GM12878 (cell line): ENCODE measurements around the gene CHMP6. TPM values are rescaled to one million over a fixed set of nuclear protein-coding genes. Genes with fewer than 3 reads are reported as not detected.

Source experiments
- ATAC-seq: fragments of 200-7000 bp; cut with Tn5 transposase; 3 replicates; pipeline ENCODE4 v1.9.1; 2020; ENCODE audit warnings: mild to moderate bottlenecking, moderate library complexity
- BruUV-seq: library from RNA; stranded (reverse); fragments of 400-500 nt; replicated peaks from 2 replicates; lab custom pipeline; 2021; lab: Mats Ljungman, UMichigan
- CTCF ChIA-PET: fragments of 300-600 bp; sonication (Branson Sonifier 250); formaldehyde crosslinking; extraction: SDS; loops from one replicate; lab custom pipeline; 2021; ENCODE audit warnings: inconsistent platforms; lab: Yijun Ruan, JAX
- POLR2A ChIA-PET: fragments of 350-600 bp; formaldehyde crosslinking; extraction: SDS; loops from one replicate; lab custom pipeline; 2021; ENCODE audit warnings: inconsistent platforms; lab: Charles Lee
- RAD21 ChIA-PET: fragments of 300-600 bp; sonication (Branson Sonifier 250); formaldehyde crosslinking; loops from one replicate; lab custom pipeline; 2023; ENCODE audit warnings: antibody characterized with exemption; ENCODE audit not compliant: unreplicated experiment; lab: Charles Lee
- SMC1A ChIA-PET: fragments of 300-600 bp; sonication (Branson Sonifier 250); formaldehyde crosslinking; loops from one replicate; lab custom pipeline; 2023; ENCODE audit not compliant: unreplicated experiment, uncharacterized antibody; lab: Charles Lee
- DNase-seq: peaks from one replicate; pipeline ENCODE4 v3.0.0-alpha.2; 2011; ENCODE audit warnings: low read depth, low spot score
- FAIRE-seq: peaks from 3 replicates; lab custom pipeline; 2011; peaks lifted over from hg19 to GRCh38; lab: Jason Lieb, UNC
- H2AFZ ChIP-seq: 2 replicates; pipeline ENCODE4 v1.6.0; 2011; ENCODE audit warnings: low read depth, low read length, control low read depth; ENCODE audit not compliant: control insufficient read depth
- H3K27ac ChIP-seq: 2 replicates; pipeline ENCODE4 v1.5.1; 2011; ENCODE audit warnings: control low read depth; ENCODE audit not compliant: control insufficient read depth, insufficient read depth
- H3K27me3 ChIP-seq, 2 experiments: replicated peaks in 1 of 2; 2 replicates each; pipeline versions ENCODE4 v1.6.0 to v1.6.1; 2011; ENCODE audit warnings: low read length in 1 of 2; ENCODE audit not compliant: control insufficient read depth in 2 of 2, insufficient read depth in 2 of 2
- H3K36me3 ChIP-seq, 2 experiments: 2 replicates each; pipeline ENCODE4 v1.5.1; 2011; ENCODE audit warnings: low read length in 1 of 2; ENCODE audit not compliant: control insufficient read depth in 2 of 2, insufficient read depth in 2 of 2
- H3K4me1 ChIP-seq: 2 replicates; pipeline ENCODE4 v1.6.1; 2011; ENCODE audit warnings: mild to moderate bottlenecking, low read length, moderate library complexity, mixed read lengths; ENCODE audit not compliant: control insufficient read depth, insufficient read depth
- H3K4me2 ChIP-seq: 2 replicates; pipeline ENCODE4 v1.6.0; 2011; ENCODE audit warnings: control low read depth; ENCODE audit not compliant: control insufficient read depth, insufficient read depth
- H3K4me3 ChIP-seq: fragments of 200-600 bp; sonication (generic); 2 replicates; pipeline ENCODE4 v1.5.1; 2016
- H3K79me2 ChIP-seq: 2 replicates; pipeline ENCODE4 v1.6.0; 2011; ENCODE audit warnings: low read length; ENCODE audit not compliant: control insufficient read depth, insufficient read depth
- H3K9ac ChIP-seq: 2 replicates; pipeline ENCODE4 v1.8.0; 2011; ENCODE audit warnings: low read length, control low read depth, mixed read lengths; ENCODE audit not compliant: control insufficient read depth, insufficient read depth
- H3K9me3 ChIP-seq: replicated peaks from 3 replicates; pipeline ENCODE4 v1.5.1; 2011; ENCODE audit warnings: mild to moderate bottlenecking, low read length; ENCODE audit not compliant: control insufficient read depth, insufficient read depth
- H4K20me1 ChIP-seq: 2 replicates; pipeline ENCODE4 v1.6.0; 2011; ENCODE audit not compliant: control insufficient read depth, insufficient read depth
- CREB1 ChIP-seq: IDR thresholded peaks from 2 replicates; pipeline ENCODE4 v1.6.1; 2012; ENCODE audit warnings: low read depth, mild to moderate bottlenecking, inconsistent platforms
- KDM1A ChIP-seq: fragments of 200-600 bp; sonication (generic); IDR thresholded peaks from 2 replicates; pipeline ENCODE4 v1.6.1; 2016; ENCODE audit warnings: borderline replicate concordance
- LARP7 ChIP-seq: fragments of 450-650 bp; IDR thresholded peaks from 2 replicates; pipeline ENCODE4 v1.6.1; 2017; ENCODE audit warnings: mild to moderate bottlenecking
- NBN ChIP-seq: fragments of 450-650 bp; IDR thresholded peaks from 2 replicates; pipeline ENCODE4 v1.6.1; 2016
- NR2C2 ChIP-seq: IDR thresholded peaks from 2 replicates; pipeline ENCODE4 v1.6.1; 2011; ENCODE audit warnings: borderline replicate concordance, low read depth; ENCODE audit not compliant: control insufficient read depth, insufficient read length
- RUNX3 ChIP-seq: IDR thresholded peaks from 2 replicates; pipeline ENCODE4 v1.6.1; 2012; ENCODE audit warnings: low read length, inconsistent platforms
- TCF12 ChIP-seq: IDR thresholded peaks from 2 replicates; pipeline ENCODE4 v1.6.1; 2011; ENCODE audit warnings: low read depth, mild to moderate bottlenecking, low read length
- WGBS: methylation state at CpG from one replicate; pipeline ENCODE4 v1.1.6; 2016; ENCODE audit warnings: low lambda C conversion rate; ENCODE audit not compliant: insufficient replicate concordance, insufficient coverage; ENCODE audit errors: missing lambda C conversion rate; 5-methylcytosine and 5-hydroxymethylcytosine counted together
- in situ Hi-C: fragments of 300-500 bp; cut with MboI; formaldehyde crosslinking; loops from 9 replicates; pipeline ENCODE4 v1.14.3; 2018; ENCODE audit warnings: mixed read lengths
- intact Hi-C: fragments of 100-400 bp; cut with micrococcal nuclease; formaldehyde crosslinking; loops from one replicate; pipeline ENCODE4 v1.14.2; 2022; ENCODE audit not compliant: unreplicated experiment
- polyA plus RNA-seq, 11 experiments: library from polyadenylated mRNA; depleted of rRNA in 4 of 11; unstranded in 6 of 11; stranded (reverse) in 5 of 11; fragments of >200 nt; fragmentation: Nextera tagmentation in 4 of 11; fragmentation: Illumina TruSeq in 1 of 11; extraction: Ambion mirVana in 4 of 11; extraction: Trizol in 1 of 11; gene quantifications; 1 replicate in 1 of 11; 2 replicates in 10 of 11; pipeline versions ENCODE4 v1.2.1 to v1.2.3, GENCODE V29; 2011 to 2016; ENCODE audit warnings: inconsistent platforms in 2 of 11, missing spikeins in 2 of 11, low read depth in 1 of 11
- total RNA-seq, 4 experiments: library from RNA; depleted of rRNA in 3 of 4; stranded (reverse); fragments of >200 nt in 3 of 4; fragmentation: Illumina TruSeq in 1 of 4; extraction: Trizol in 1 of 4; gene quantifications; 2 replicates each; pipeline versions ENCODE4 v1.2.1 to v1.2.3, GENCODE V29; 2013 to 2021

The CHMP6 gene
- total and polyA plus RNA-seq, 10 of the 15 experiments (the other 5 are each of a cell fraction or from before 2014, with no cell fraction given), result 0.21 to 37.9 (median 14.7) TPM

- 40% methylated on average over 17 of the region's 17 CpGs for WGBS
- intact Hi-C loops, result loop anchor here (5.0 kb wide), 1 partner anchor 405 kb away; no protein-coding TSS in a partner anchor
- Histone ChIP-seq H3K4me1 (no peaks in the 10 kb centered on the region), H3K27ac (no peak overlapping the region), H2AFZ (no peak overlapping the region), H3K36me3 (no peaks in the 10 kb centered on the region), H3K27me3 (peaks cover 0 to 3% of the 10 kb centered on the region in 2 experiments; a peak in 2 of 4 replicates), H3K9ac (no peak overlapping the region), H4K20me1 (no peaks in the 10 kb centered on the region), H3K79me2 (no peaks in the 10 kb centered on the region), H3K9me3 (no peaks in the 10 kb centered on the region), H3K4me2 (no peak overlapping the region)
- ChIA-PET POLR2A (no interaction called here), CTCF (interaction anchor here (2.0 to 2.1 kb wide), 2 partner anchors 11 to 555 kb away, joined by 6 read pairs; no protein-coding TSS in a partner anchor), RAD21 (no interaction called here), SMC1A (no interaction called here)
- ATAC-seq (no peak), FAIRE-seq (no peak), DNase-seq (no peak)
- TF ChIP-seq TCF12 (no peak), KDM1A (no peak), NR2C2 (no peak), NBN (no peak), CREB1 (0 out of 2 replicates have a peak, but pooled peaks have one; percentile 15), RUNX3 (no peak)
- TF ChIP-seq, all 136 proteins: peak for 1
- no peak overlapping the region for H3K4me3 ChIP-seq
- no TSS peak for BruUV-seq
- in situ Hi-C loops, result loop anchor here (5.0 kb wide), 1 partner anchor 555 kb away; no protein-coding TSS in a partner anchor
Observed at GRCh38 chr17:80982426-80982974, 9.1 kb upstream of the CHMP6 start.

GRCh38 chr17:80983545-80983944, 8.1 kb upstream of the CHMP6 start:
- no peaks in the 10 kb centered on the region for H3K79me2 ChIP-seq
- WGBS, result 71% methylated on average over 13 of the region's 17 CpGs
- ChIA-PET POLR2A (no interaction called here), RAD21 (interaction anchor here (1.7 kb wide), 1 partner anchor 556 kb away, joined by 3 read pairs; no protein-coding TSS in a partner anchor), SMC1A (no interaction called here), CTCF (no interaction called here)
- no peaks in the 10 kb centered on the region for H3K4me1 ChIP-seq
- no peak overlapping the region for H3K9ac ChIP-seq
- no peaks in the 10 kb centered on the region for H4K20me1 ChIP-seq
- H3K4me2 ChIP-seq, result no peak overlapping the region
- FAIRE-seq, result no peak
- H3K36me3 ChIP-seq, result no peaks in the 10 kb centered on the region
- intact Hi-C loops, result loop anchor here (5.0 kb wide), 1 partner anchor 406 kb away; no protein-coding TSS in a partner anchor
- no peak overlapping the region for H3K4me3 ChIP-seq
- H3K9me3 ChIP-seq, result no peaks in the 10 kb centered on the region
- peaks cover 0 to 3% of the 10 kb centered on the region in 2 experiments; a peak in 2 of 4 replicates for H3K27me3 ChIP-seq
- no peak for ATAC-seq
- DNase-seq, result no peak
- H3K27ac ChIP-seq, result no peak overlapping the region
- in situ Hi-C loops, result loop anchor here (5.0 kb wide), 1 partner anchor 556 kb away; no protein-coding TSS in a partner anchor
- BruUV-seq, result no TSS peak
- no peak overlapping the region for H2AFZ ChIP-seq
- no peak for TF ChIP-seq LARP7
